SJCRH30 (cell line): Measurements from ENCODE around the gene DNPEP. TPM values are rescaled to one million over a fixed set of nuclear protein-coding genes. Genes with fewer than 3 reads are reported as not detected.

Experiments used
- DNase-seq, 2 experiments: peaks; one replicate each; pipeline ENCODE4 v3.0.0-alpha.2; 2015 to 2020
- H3K27ac ChIP-seq: fragments of 250-450 bp; sonication (Bioruptor Pico); 2 replicates; pipeline ENCODE4 v1.5.1; 2020; ENCODE audit warnings: mild to moderate bottlenecking, moderate library complexity
- H3K27me3 ChIP-seq: fragments of 250-450 bp; sonication (Bioruptor Pico); 2 replicates; pipeline ENCODE4 v1.5.1; 2020; ENCODE audit warnings: mild to moderate bottlenecking, moderate library complexity
- H3K36me3 ChIP-seq: fragments of 250-450 bp; sonication (Bioruptor Pico); 2 replicates; pipeline ENCODE4 v1.5.1; 2020; ENCODE audit warnings: mild to moderate bottlenecking, moderate library complexity
- H3K4me1 ChIP-seq: fragments of 250-450 bp; sonication (Bioruptor Pico); 2 replicates; pipeline ENCODE4 v1.5.1; 2020; ENCODE audit warnings: mild to moderate bottlenecking, moderate library complexity
- H3K4me3 ChIP-seq: fragments of 250-450 bp; sonication (Bioruptor Pico); 2 replicates; pipeline ENCODE4 v1.5.1; 2020; ENCODE audit warnings: mild to moderate bottlenecking, moderate library complexity
- H3K9me3 ChIP-seq: fragments of 250-450 bp; sonication (Bioruptor Pico); replicated peaks from 2 replicates; pipeline ENCODE4 v1.5.1; 2020; ENCODE audit warnings: mild to moderate bottlenecking, moderate library complexity
- total RNA-seq: library from RNA; depleted of rRNA; stranded (reverse); fragments of >200 nt; shearing (Covaris generic); gene quantifications from 2 replicates; pipeline ENCODE4 v1.2.3, GENCODE V29; 2014

Gene DNPEP
- total RNA-seq, 1 experiment from 2014 or later = 33.1 TPM

- H3K4me3 ChIP-seq = no peak overlapping the region
- H3K27me3 ChIP-seq = no peaks in the 10 kb centered on the region
- H3K36me3 ChIP-seq = peaks cover 8% of the 10 kb centered on the region
- H3K9me3 ChIP-seq = no peaks in the 10 kb centered on the region
- no peak for DNase-seq
- H3K27ac ChIP-seq = no peak overlapping the region
- no peaks in the 10 kb centered on the region for H3K4me1 ChIP-seq
Observed at GRCh38 chr2:219380926-219381325, 6.8 kb downstream of the DNPEP start.

- Histone ChIP-seq H3K9me3 (no peaks in the 10 kb centered on the region), H3K27me3 (no peaks in the 10 kb centered on the region), H3K36me3 (peaks cover 3% of the 10 kb centered on the region), H3K27ac (no peak overlapping the region), H3K4me1 (no peaks in the 10 kb centered on the region), H3K4me3 (no peak overlapping the region)
- no peak for DNase-seq
Observed at GRCh38 chr2:219378163-219378851, 9.4 kb downstream of the DNPEP start.

GRCh38 chr2:219369447-219369861, 18.3 kb downstream of the DNPEP start:
- no peaks in the 10 kb centered on the region for H3K9me3 ChIP-seq
- DNase-seq = no peak

GRCh38 chr2:219368690-219369191, 19.0 kb downstream of the DNPEP start:
- no peaks in the 10 kb centered on the region; the same call in 1 of the 2 replicates for H3K27me3 ChIP-seq
- H3K9me3 ChIP-seq = no peaks in the 10 kb centered on the region
- no peaks in the 10 kb centered on the region for H3K36me3 ChIP-seq
- H3K4me1 ChIP-seq = peaks cover 7% of the 10 kb centered on the region; the same call in 1 of the 2 replicates
- H3K4me3 ChIP-seq = no peak overlapping the region
- peak in 1 of 2 experiments; percentile 17 for DNase-seq
- no peak overlapping the region for H3K27ac ChIP-seq

More at GRCh38 chr2:219369447-219369861, 18.3 kb downstream of the DNPEP start:
- Histone ChIP-seq H3K4me3 (no peak overlapping the region), H3K27ac (no peak overlapping the region), H3K4me1 (peaks cover 7% of the 10 kb centered on the region; the same call in 1 of the 2 replicates), H3K36me3 (no peaks in the 10 kb centered on the region), H3K27me3 (no peaks in the 10 kb centered on the region; the same call in 1 of the 2 replicates)

GRCh38 chr2:219362524-219363164, 25.1 kb downstream of the DNPEP start:
- peak; percentile 58 to 68 for DNase-seq
- no peaks in the 10 kb centered on the region for H3K36me3 ChIP-seq
- H3K9me3 ChIP-seq = no peaks in the 10 kb centered on the region
- no peak overlapping the region for H3K27ac ChIP-seq
- no peak overlapping the region for H3K4me3 ChIP-seq
- peaks cover 9% of the 10 kb centered on the region; the same call in 1 of the 2 replicates for H3K4me1 ChIP-seq
- no peaks in the 10 kb centered on the region; the same call in 1 of the 2 replicates for H3K27me3 ChIP-seq

GRCh38 chr2:219362072-219362471, 25.6 kb downstream of the DNPEP start:
- H3K27me3 ChIP-seq = no peaks in the 10 kb centered on the region; the same call in 1 of the 2 replicates
- H3K9me3 ChIP-seq = no peaks in the 10 kb centered on the region
- no peak for DNase-seq
- peaks cover 9% of the 10 kb centered on the region; the same call in 1 of the 2 replicates for H3K4me1 ChIP-seq
- no peak overlapping the region for H3K4me3 ChIP-seq
- no peak overlapping the region for H3K27ac ChIP-seq
- no peaks in the 10 kb centered on the region for H3K36me3 ChIP-seq

- H3K27me3 ChIP-seq = no peaks in the 10 kb centered on the region
- H3K4me3 ChIP-seq = no peak overlapping the region
- no peak for DNase-seq
Observed at GRCh38 chr2:219358170-219359075, 29.3 kb downstream of the DNPEP start.

GRCh38 chr2:219356834-219357233, 30.9 kb downstream of the DNPEP start:
- Histone ChIP-seq H3K4me3 (no peak overlapping the region), H3K4me1 (no peaks in the 10 kb centered on the region), H3K27me3 (no peaks in the 10 kb centered on the region), H3K9me3 (no peaks in the 10 kb centered on the region), H3K27ac (no peak overlapping the region), H3K36me3 (no peaks in the 10 kb centered on the region)
- DNase-seq = no peak

More at GRCh38 chr2:219358170-219359075, 29.3 kb downstream of the DNPEP start:
- Histone ChIP-seq H3K4me1 (peaks cover 8% of the 10 kb centered on the region; the same call in 1 of the 2 replicates), H3K9me3 (no peaks in the 10 kb centered on the region), H3K36me3 (no peaks in the 10 kb centered on the region), H3K27ac (no peak overlapping the region)

- H3K4me1 ChIP-seq = no peaks in the 10 kb centered on the region
- H3K9me3 ChIP-seq = no peaks in the 10 kb centered on the region
- no peak overlapping the region for H3K27ac ChIP-seq
- no peak for DNase-seq
- no peaks in the 10 kb centered on the region; the same call in 1 of the 2 replicates for H3K27me3 ChIP-seq
- H3K4me3 ChIP-seq = no peak overlapping the region
- no peaks in the 10 kb centered on the region for H3K36me3 ChIP-seq
Observed at GRCh38 chr2:219354582-219354981, 33.1 kb downstream of the DNPEP start.

GRCh38 chr2:219353129-219353528, 34.6 kb downstream of the DNPEP start:
- Histone ChIP-seq H3K27me3 (no peaks in the 10 kb centered on the region; the same call in none of the 2 replicates), H3K4me3 (no peak overlapping the region), H3K27ac (no peak overlapping the region), H3K36me3 (no peaks in the 10 kb centered on the region), H3K4me1 (no peaks in the 10 kb centered on the region), H3K9me3 (no peaks in the 10 kb centered on the region)
- DNase-seq = no peak

GRCh38 chr2:219352448-219353023, 35.2 kb downstream of the DNPEP start:
- Histone ChIP-seq H3K9me3 (no peaks in the 10 kb centered on the region), H3K4me1 (no peaks in the 10 kb centered on the region), H3K27me3 (no peaks in the 10 kb centered on the region; the same call in none of the 2 replicates), H3K27ac (no peak overlapping the region), H3K4me3 (no peak overlapping the region), H3K36me3 (no peaks in the 10 kb centered on the region)
- DNase-seq = peak; percentile 54 to 83

- H3K4me3 ChIP-seq = no peak overlapping the region
- no peaks in the 10 kb centered on the region for H3K9me3 ChIP-seq
- H3K27me3 ChIP-seq = no peaks in the 10 kb centered on the region; the same call in none of the 2 replicates
- no peak overlapping the region for H3K27ac ChIP-seq
- no peaks in the 10 kb centered on the region for H3K36me3 ChIP-seq
- H3K4me1 ChIP-seq = no peaks in the 10 kb centered on the region
- no peak for DNase-seq
Observed at GRCh38 chr2:219350710-219351221, 36.9 kb downstream of the DNPEP start.

- H3K36me3 ChIP-seq = no peaks in the 10 kb centered on the region
- no peak overlapping the region for H3K27ac ChIP-seq
- no peaks in the 10 kb centered on the region; the same call in none of the 2 replicates for H3K27me3 ChIP-seq
- no peaks in the 10 kb centered on the region for H3K9me3 ChIP-seq
- H3K4me3 ChIP-seq = no peak overlapping the region
- H3K4me1 ChIP-seq = peaks cover 4% of the 10 kb centered on the region
- no peak for DNase-seq
Observed at GRCh38 chr2:219350215-219350614, 37.5 kb downstream of the DNPEP start.
